K562 (cell line): ENCODE measurements around the gene POLN.

ENCODE experiments used
- ETV6 ChIP-seq, 3 experiments: fragments of 150-350 bp in 1 of 3; sonication (generic) in 1 of 3; formaldehyde crosslinking in 1 of 3; IDR thresholded peaks; 2 replicates each; pipeline versions ENCODE4 v1.6.1 to v1.8.0; 2014 to 2022; ENCODE audit warnings: borderline replicate concordance in 2 of 3, low read depth in 2 of 3, antibody characterized with exemption in 1 of 3, low read length in 1 of 3, mild to moderate bottlenecking in 1 of 3, missing genetic modification reagents in 1 of 3
- KLF16 ChIP-seq: IDR thresholded peaks from 2 replicates; pipeline ENCODE4 v1.6.1; 2016; ENCODE audit warnings: antibody characterized with exemption
- POLR2A ChIP-seq: fragments of 450-650 bp; conservative IDR thresholded peaks from 2 replicates; pipeline ENCODE4 v1.6.1; 2016
- ZNF592 ChIP-seq: fragments of 450-650 bp; IDR thresholded peaks from 2 replicates; pipeline ENCODE4 v1.6.1; 2017; ENCODE audit warnings: antibody characterized with exemption, mild to moderate bottlenecking
- ZNF764 ChIP-seq: fragments of 250-450 bp; sonication (Bioruptor Pico); IDR thresholded peaks from 2 replicates; pipeline ENCODE4 v1.4.0; 2020; ENCODE audit warnings: low read depth, mild to moderate bottlenecking, moderate library complexity

GRCh38 chr4:2272026-2272827, 30.3 kb upstream of the POLN start:
- TF ChIP-seq ZNF764 (CRISPR knock-in tag) (no peak), ZNF592 (no peak), KLF16 (no peak), ETV6 (IDR thresholded peaks at IDR 0.05; ENCODE audit: borderline replicate concordance in 1 of 2, low read depth in 2 of 2, low read length in 1 of 2) (no peak), ETV6 (CRISPR knock-in tag; IDR thresholded peaks at IDR 0.05; ENCODE audit: borderline replicate concordance) (no peak), POLR2A (no peak)
